ENCODE results near the gene PTRHD1. TPM values are rescaled to one million over a fixed set of nuclear protein-coding genes. Genes with fewer than 3 reads are reported as not detected.

PTRHD1 gene
- total RNA-seq, 2 donors from 2014 or later, result 37.2 to 38.2 TPM

- Histone ChIP-seq H3K9ac (ENCODE audit: extremely low read depth, low read length, poor library complexity, severe bottlenecking) (no peak overlapping the region), H3K27me3 (ENCODE audit: control insufficient read depth, insufficient read depth, low read length, poor library complexity, severe bottlenecking) (no peaks in the 10 kb centered on the region), H3K9me3 (ENCODE audit: control insufficient read depth, low read length) (no peaks in the 10 kb centered on the region), H3K4me1 (ENCODE audit: control insufficient read depth, insufficient read depth, low read length) (no peaks in the 10 kb centered on the region), H3K36me3 (ENCODE audit: control insufficient read depth, insufficient read depth, low read length) (peaks cover 20% of the 10 kb centered on the region), H3K27ac (ENCODE audit: low read depth, low read length) (no peak overlapping the region), H3K4me3 (ENCODE audit: low read length) (peak overlapping the region; percentile 93)
- Mint-ChIP-seq H3K27ac (peak overlapping the region; percentile 61), H3K27me3 (ENCODE audit: insufficient read depth) (no peaks in the 10 kb centered on the region), H3K4me1 (peaks cover 29% of the 10 kb centered on the region), H3K36me3 (ENCODE audit: low read depth) (peaks cover 21% of the 10 kb centered on the region), H3K4me3 (no peak overlapping the region), H3K9me3 (no peaks in the 10 kb centered on the region)
- DNase-seq, result peak; percentile 52
- 90 to 95% methylated on average over 4 to 5 of the region's 5 CpGs for WGBS, 2 experiments (ENCODE audit: insufficient coverage in 1 of 2, insufficient read length in 1 of 2)
- TF ChIP-seq CTCF (conservative IDR thresholded peaks at IDR 0.05), result no peak
These were observed 1.7 kb downstream of the PTRHD1 start for GRCh38 chr2:24791452-24791851.

DNA sequence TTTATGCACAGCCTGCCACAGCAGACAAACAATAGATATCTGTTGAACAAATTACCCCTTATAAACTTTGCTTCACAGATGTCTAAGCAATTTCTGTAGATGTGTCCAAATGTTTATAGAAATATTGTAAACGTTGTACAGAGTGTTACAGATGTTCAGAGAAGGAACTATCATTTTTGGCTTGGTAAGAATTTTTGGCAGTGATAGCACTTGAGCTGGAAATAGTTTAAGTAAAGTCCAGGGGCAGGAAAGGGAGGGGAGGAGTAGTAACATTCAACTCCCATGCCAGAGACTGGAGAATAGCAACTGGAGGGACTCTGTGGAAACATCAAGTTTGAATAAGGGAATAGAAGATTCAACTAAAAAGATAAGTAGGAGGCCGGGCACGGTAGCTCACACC, 4.4 kb downstream of the PTRHD1 start:
- peaks cover 7% of the 10 kb centered on the region for H3K36me3 ChIP-seq (ENCODE audit: control insufficient read depth, insufficient read depth, low read length)
- H3K36me3 Mint-ChIP-seq (ENCODE audit: low read depth), result peaks cover 15% of the 10 kb centered on the region
- H3K27me3 Mint-ChIP-seq (ENCODE audit: insufficient read depth), result peaks cover 2% of the 10 kb centered on the region
- H3K9me3 ChIP-seq (ENCODE audit: control insufficient read depth, low read length), result no peaks in the 10 kb centered on the region
- H3K4me3 ChIP-seq (ENCODE audit: low read length), result no peak overlapping the region
- no peak overlapping the region for H3K27ac Mint-ChIP-seq
- H3K4me1 ChIP-seq (ENCODE audit: control insufficient read depth, insufficient read depth, low read length), result no peaks in the 10 kb centered on the region
- no peak overlapping the region for H3K4me3 Mint-ChIP-seq
- peaks cover 2% of the 10 kb centered on the region for H3K9me3 Mint-ChIP-seq
- H3K27ac ChIP-seq (ENCODE audit: low read depth, low read length), result no peak overlapping the region
- no peak for DNase-seq
- WGBS, 2 experiments (ENCODE audit: insufficient coverage in 1 of 2, insufficient read length in 1 of 2), result 91 to 93% methylated on average over 3 of the region's 3 CpGs
- H3K27me3 ChIP-seq (ENCODE audit: control insufficient read depth, insufficient read depth, low read length, poor library complexity, severe bottlenecking), result no peaks in the 10 kb centered on the region
- peaks cover 22% of the 10 kb centered on the region for H3K4me1 Mint-ChIP-seq
- TF ChIP-seq CTCF (conservative IDR thresholded peaks at IDR 0.05), result no peak
- no peak overlapping the region for H3K9ac ChIP-seq (ENCODE audit: extremely low read depth, low read length, poor library complexity, severe bottlenecking)

DNA sequence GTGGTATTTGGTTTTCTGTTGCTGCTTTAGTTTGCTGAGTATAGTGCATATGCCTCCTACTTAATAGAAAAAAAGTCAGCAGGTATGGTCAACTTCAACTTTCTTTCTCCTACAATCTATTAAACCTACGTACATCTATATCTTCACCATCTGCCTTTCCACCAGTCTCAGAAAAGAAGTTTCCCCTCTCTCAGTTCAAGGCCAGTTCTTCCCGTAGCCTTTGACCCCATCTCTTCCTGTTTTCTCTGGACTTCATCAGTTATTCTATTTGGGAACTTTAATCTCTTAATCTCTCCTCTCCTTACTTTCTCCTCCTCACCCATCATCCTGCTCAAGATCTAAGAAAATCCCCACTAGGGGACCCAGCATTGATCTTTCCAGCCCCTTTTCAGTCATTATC, 5.7 kb downstream of the PTRHD1 start:
- no peaks in the 10 kb centered on the region for H3K27me3 ChIP-seq (ENCODE audit: control insufficient read depth, insufficient read depth, low read length, poor library complexity, severe bottlenecking)
- no peak overlapping the region for H3K27ac ChIP-seq (ENCODE audit: low read depth, low read length)
- Mint-ChIP-seq H3K27ac (no peak overlapping the region), H3K9me3 (peaks cover 2% of the 10 kb centered on the region), H3K27me3 (ENCODE audit: insufficient read depth) (peaks cover 2% of the 10 kb centered on the region), H3K36me3 (ENCODE audit: low read depth) (peaks cover 15% of the 10 kb centered on the region), H3K4me1 (peaks cover 22% of the 10 kb centered on the region), H3K4me3 (no peak overlapping the region)
- H3K9me3 ChIP-seq (ENCODE audit: control insufficient read depth, low read length), result no peaks in the 10 kb centered on the region
- no peaks in the 10 kb centered on the region for H3K4me1 ChIP-seq (ENCODE audit: control insufficient read depth, insufficient read depth, low read length)
- no peak overlapping the region for H3K9ac ChIP-seq (ENCODE audit: extremely low read depth, low read length, poor library complexity, severe bottlenecking)
- DNase-seq, result no peak
- H3K4me3 ChIP-seq (ENCODE audit: low read length), result no peak overlapping the region
- TF ChIP-seq CTCF (conservative IDR thresholded peaks at IDR 0.05), result no peak
- WGBS, 2 experiments (ENCODE audit: insufficient coverage in 1 of 2, insufficient read length in 1 of 2), result 82 to 92% methylated on average over 2 of the region's 2 CpGs
- peaks cover 7% of the 10 kb centered on the region for H3K36me3 ChIP-seq (ENCODE audit: control insufficient read depth, insufficient read depth, low read length)
